H9 (cell line): Measurements from ENCODE around the gene CNOT11. TPM values are rescaled to one million over a fixed set of nuclear protein-coding genes. Genes with fewer than 3 reads are reported as not detected.
"Not testable (repeated sequence)": the region's sequence is repeated elsewhere in the genome, so short reads cannot be mapped to it uniquely, and the experiment has no call there.

Source experiments
- DNase-seq: peaks from one replicate; pipeline ENCODE4 v3.0.0-alpha.2; 2017
- H2AFZ ChIP-seq: one replicate; pipeline ENCODE4 v1.6.1; 2013; ENCODE audit warnings: mild to moderate bottlenecking, low read length, control low read depth, moderate library complexity
- H2AK5ac ChIP-seq: 2 replicates; pipeline ENCODE4 v1.6.1; 2013; ENCODE audit warnings: low read length, control low read depth, mixed read lengths; ENCODE audit not compliant: insufficient read length
- H2BK120ac ChIP-seq: one replicate; pipeline ENCODE4 v1.6.1; 2013; ENCODE audit warnings: low read depth, mild to moderate bottlenecking, low read length, control low read depth, inconsistent platforms; ENCODE audit not compliant: poor library complexity, severe bottlenecking
- H2BK12ac ChIP-seq: 2 replicates; pipeline ENCODE4 v1.6.1; 2013; ENCODE audit warnings: low read length, control low read depth, mixed read lengths, low read depth; ENCODE audit not compliant: insufficient read length
- H2BK15ac ChIP-seq: 2 replicates; pipeline ENCODE4 v1.6.1; 2013; ENCODE audit warnings: low read depth, low read length, control low read depth
- H2BK20ac ChIP-seq: one replicate; pipeline ENCODE4 v1.6.1; 2013; ENCODE audit warnings: low read depth, mild to moderate bottlenecking, low read length, control low read depth, inconsistent platforms; ENCODE audit not compliant: poor library complexity, severe bottlenecking
- H2BK5ac ChIP-seq: 2 replicates; pipeline ENCODE4 v1.6.1; 2013; ENCODE audit warnings: low read length, control low read depth, mixed read lengths; ENCODE audit not compliant: insufficient read length
- H3K14ac ChIP-seq: 2 replicates; pipeline ENCODE4 v1.6.1; 2013; ENCODE audit warnings: low read length, control low read depth; ENCODE audit not compliant: insufficient read depth
- H3K18ac ChIP-seq: 2 replicates; pipeline ENCODE4 v1.6.1; 2013; ENCODE audit warnings: low read depth, mild to moderate bottlenecking, mixed read lengths, low read length, control low read depth; ENCODE audit not compliant: insufficient read length
- H3K23ac ChIP-seq: 2 replicates; pipeline ENCODE4 v1.6.1; 2013; ENCODE audit warnings: low read length, control low read depth, mixed read lengths, low read depth; ENCODE audit not compliant: insufficient read length
- H3K23me2 ChIP-seq: 2 replicates; pipeline ENCODE4 v1.6.1; 2013; ENCODE audit warnings: low read depth, mild to moderate bottlenecking, mixed read lengths, low read length, control low read depth; ENCODE audit not compliant: insufficient read length, poor library complexity, severe bottlenecking
- H3K27ac ChIP-seq: 2 replicates; pipeline ENCODE4 v1.5.1; 2013; ENCODE audit warnings: low read length, control low read depth, mixed read lengths, low read depth; ENCODE audit not compliant: insufficient read length
- H3K27me3 ChIP-seq: 2 replicates; pipeline ENCODE4 v1.6.1; 2013; ENCODE audit warnings: low read length, control low read depth, inconsistent platforms; ENCODE audit not compliant: insufficient read depth
- H3K4ac ChIP-seq: 2 replicates; pipeline ENCODE4 v1.6.1; 2013; ENCODE audit warnings: low read depth, mild to moderate bottlenecking, control low read depth, inconsistent platforms, low read length, moderate library complexity
- H3K4me1 ChIP-seq: 2 replicates; pipeline ENCODE4 v1.6.1; 2013; ENCODE audit warnings: low read length, control low read depth, inconsistent platforms; ENCODE audit not compliant: insufficient read depth
- H3K4me2 ChIP-seq: 2 replicates; pipeline ENCODE4 v1.6.1; 2013; ENCODE audit warnings: low read length, control low read depth, mixed read lengths; ENCODE audit not compliant: insufficient read length, insufficient read depth
- H3K56ac ChIP-seq: 2 replicates; pipeline ENCODE4 v1.6.1; 2013; ENCODE audit warnings: low read depth, mild to moderate bottlenecking, mixed read lengths, low read length, control low read depth; ENCODE audit not compliant: insufficient read length
- H3K79me1 ChIP-seq: 2 replicates; pipeline ENCODE4 v1.6.1; 2013; ENCODE audit warnings: low read depth, mild to moderate bottlenecking, moderate library complexity, low read length, control low read depth, inconsistent platforms; ENCODE audit not compliant: insufficient read depth, poor library complexity, severe bottlenecking
- H3K79me2 ChIP-seq: 2 replicates; pipeline ENCODE4 v1.6.1; 2013; ENCODE audit warnings: low read length, control low read depth, inconsistent platforms; ENCODE audit not compliant: insufficient read depth
- H3K9ac ChIP-seq: 2 replicates; pipeline ENCODE4 v1.6.1; 2013; ENCODE audit warnings: low read length, control low read depth, mixed read lengths; ENCODE audit not compliant: insufficient read length; ENCODE audit errors: extremely low read depth
- H3K9me3 ChIP-seq: one replicate; pipeline ENCODE4 v1.6.1; 2013; ENCODE audit warnings: low read depth, low read length, inconsistent platforms; ENCODE audit not compliant: control insufficient read depth
- H3T11ph ChIP-seq: one replicate; pipeline ENCODE4 v1.6.1; 2013; ENCODE audit warnings: mild to moderate bottlenecking, low read length, control low read depth, inconsistent platforms
- H4K20me1 ChIP-seq: one replicate; pipeline ENCODE4 v1.6.1; 2013; ENCODE audit not compliant: control insufficient read depth, insufficient read length, insufficient read depth
- H4K5ac ChIP-seq: 2 replicates; pipeline ENCODE4 v1.6.1; 2013; ENCODE audit warnings: low read depth, mild to moderate bottlenecking, mixed read lengths, low read length, control low read depth; ENCODE audit not compliant: insufficient read length
- H4K8ac ChIP-seq: replicated peaks from 2 replicates; pipeline ENCODE4 v1.6.1; 2013; ENCODE audit warnings: low read length, control low read depth, mixed read lengths, low read depth; ENCODE audit not compliant: insufficient read length
- H4K91ac ChIP-seq: 2 replicates; pipeline ENCODE4 v1.6.1; 2013; ENCODE audit warnings: low read depth, mild to moderate bottlenecking, moderate library complexity, mixed read lengths, low read length, control low read depth; ENCODE audit not compliant: insufficient read length
- H3K27ac Mint-ChIP-seq, 3 experiments: 2 replicates in 2 of 3; 3 replicates in 1 of 3; pipeline ENCODE4 v1.8.0; 2020 to 2021; ENCODE audit warnings: mixed read lengths in 3 of 3, mild to moderate bottlenecking in 1 of 3, moderate library complexity in 1 of 3
- H3K27me3 Mint-ChIP-seq: 2 replicates; pipeline ENCODE4 v1.8.0; 2021; ENCODE audit warnings: low read depth, mild to moderate bottlenecking, moderate library complexity, mixed read lengths
- H3K36me3 Mint-ChIP-seq, 3 experiments: 2 replicates in 2 of 3; 3 replicates in 1 of 3; pipeline ENCODE4 v1.8.0; 2020 to 2021; ENCODE audit warnings: low read depth in 3 of 3, mixed read lengths in 3 of 3; ENCODE audit not compliant: insufficient read depth in 1 of 3
- H3K4me1 Mint-ChIP-seq, 2 experiments: 2 replicates each; pipeline ENCODE4 v1.8.0; 2020; ENCODE audit warnings: mixed read lengths in 2 of 2
- H3K4me3 Mint-ChIP-seq, 2 experiments: 2 replicates in 1 of 2; 3 replicates in 1 of 2; pipeline ENCODE4 v1.8.0; 2020 to 2021; ENCODE audit warnings: mild to moderate bottlenecking in 2 of 2, mixed read lengths in 2 of 2, moderate library complexity in 1 of 2
- H3K9me3 Mint-ChIP-seq, 2 experiments: 2 replicates in 1 of 2; 3 replicates in 1 of 2; pipeline ENCODE4 v1.8.0; 2020; ENCODE audit warnings: mild to moderate bottlenecking in 2 of 2, mixed read lengths in 2 of 2, moderate library complexity in 1 of 2
- CTCF ChIP-seq: fragments of 200-600 bp; sonication (generic); conservative IDR thresholded peaks from 3 replicates; pipeline ENCODE4 v1.8.0; 2021; ENCODE audit warnings: antibody characterized with exemption, mild to moderate bottlenecking
- WGBS: extraction: QIAGEN DNeasy Blood & Tissue Kit; methylation state at CpG from one replicate; pipeline ENCODE4 v1.1.7; 2013; ENCODE audit warnings: missing lambda C conversion rate, low lambda C conversion rate, mixed read lengths; ENCODE audit not compliant: insufficient read length; ENCODE audit errors: extremely low coverage; 5-methylcytosine and 5-hydroxymethylcytosine counted together
- total RNA-seq: library from RNA; stranded (reverse); gene quantifications from 2 replicates; pipeline ENCODE4 v1.2.1, GENCODE V29; 2021

Gene CNOT11
- total RNA-seq, 1 experiment from 2014 or later = 46.8 TPM

GRCh38 chr2:101311696-101312017 lies 59.0 kb downstream of the CNOT11 start:
- Histone ChIP-seq H4K8ac (no peak overlapping the region), H3K4me2 (no peak overlapping the region), H4K91ac (no peak overlapping the region), H3K9me3 (no peaks in the 10 kb centered on the region), H3K18ac (no peak overlapping the region), H2BK5ac (no peak overlapping the region), H2BK15ac (no peak overlapping the region), H2BK20ac (no peak overlapping the region), H3K14ac (no peak overlapping the region), H3K4me1 (peaks cover 3% of the 10 kb centered on the region; the same call in 1 of the 2 replicates), H3K27ac (no peak overlapping the region), H3K23me2 (peaks cover 17% of the 10 kb centered on the region), H2AFZ (no peak overlapping the region), H4K20me1 (no peaks in the 10 kb centered on the region), H3K79me1 (peaks cover 4% of the 10 kb centered on the region), H3K9ac (no peak overlapping the region), H3T11ph (no peak overlapping the region), H3K56ac (no peak overlapping the region), H2AK5ac (no peak overlapping the region), H2BK12ac (no peak overlapping the region), H3K27me3 (no peaks in the 10 kb centered on the region), H2BK120ac (no peak overlapping the region), H3K23ac (no peak overlapping the region), H4K5ac (no peak overlapping the region), H3K79me2 (peaks cover 13% of the 10 kb centered on the region; the same call in 1 of the 2 replicates), H3K4ac (no peak overlapping the region)
- Mint-ChIP-seq H3K4me3 (no peak overlapping the region), H3K36me3 (peaks cover 0 to 1% (median 0%) of the 10 kb centered on the region in 3 experiments; a peak in 1 of 7 replicates), H3K4me1 (peaks cover 14 to 18% of the 10 kb centered on the region in 2 experiments), H3K27me3 (peaks cover 13% of the 10 kb centered on the region; the same call in 1 of the 2 replicates), H3K9me3 (no peaks in the 10 kb centered on the region), H3K27ac (no peak overlapping the region)
- WGBS = no CpG with 5 or more reads among the region's 3 CpGs
- DNase-seq = no peak
- TF ChIP-seq CTCF = no peak

DNA sequence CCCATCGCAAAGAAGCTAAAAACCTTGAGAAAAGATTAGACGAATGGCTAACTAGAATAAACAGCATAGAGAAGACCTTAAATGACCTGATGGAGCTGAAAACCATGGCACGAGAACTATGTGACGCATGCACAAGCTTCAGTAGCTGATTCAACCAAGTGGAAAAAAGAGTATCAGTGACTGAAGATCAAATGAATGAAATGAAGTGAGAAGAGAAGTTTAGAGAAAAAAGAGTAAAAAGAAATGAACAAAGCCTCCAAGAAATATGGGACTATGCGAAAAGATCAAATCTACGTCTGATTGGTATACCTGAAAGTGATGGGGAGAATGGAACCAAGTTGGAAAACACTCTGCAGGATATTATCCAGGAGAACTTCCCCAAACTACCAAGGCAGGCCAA lies 63.9 kb downstream of the CNOT11 start:
- not testable (repeated sequence) for H3K27me3 ChIP-seq, H2BK5ac ChIP-seq, H3K9me3 Mint-ChIP-seq, H3K4me2 ChIP-seq, H3K4me1 ChIP-seq, H2AFZ ChIP-seq, H2BK15ac ChIP-seq, H3K79me2 ChIP-seq, H3K4me3 Mint-ChIP-seq, H3K36me3 Mint-ChIP-seq, H3K18ac ChIP-seq, H3K14ac ChIP-seq, H3K27ac ChIP-seq, H4K91ac ChIP-seq, H3K23ac ChIP-seq, H4K20me1 ChIP-seq, H3K79me1 ChIP-seq, H3K56ac ChIP-seq, H3K9ac ChIP-seq, DNase-seq, H3K23me2 ChIP-seq, H2BK12ac ChIP-seq, H3K27ac Mint-ChIP-seq, H2AK5ac ChIP-seq, H3T11ph ChIP-seq, H3K4me1 Mint-ChIP-seq, H4K8ac ChIP-seq, H2BK120ac ChIP-seq, H4K5ac ChIP-seq, H3K9me3 ChIP-seq, H2BK20ac ChIP-seq, H3K4ac ChIP-seq
- H3K27me3 Mint-ChIP-seq = peaks cover 18% of the 10 kb centered on the region
- WGBS = no CpG with 5 or more reads among the region's 6 CpGs
